CMK (cell line): ENCODE data around the gene RASGRF1.
"Not testable (repeated sequence)": the region's sequence is repeated elsewhere in the genome, so short reads cannot be mapped to it uniquely, and the experiment has no call there.

Experiments
- DNase-seq: peaks from one replicate; pipeline ENCODE4 v3.0.0-alpha.2; 2010; ENCODE audit warnings: low read depth

The RASGRF1 gene

GRCh38 chr15:79006071-79006470 is 84.5 kb downstream of the RASGRF1 start:
- DNase-seq: no peak

GRCh38 chr15:79004336-79004735 is 86.2 kb downstream of the RASGRF1 start:
- no peak for DNase-seq

GRCh38 chr15:79003896-79004295 is 86.7 kb downstream of the RASGRF1 start:
- DNase-seq: no peak

- no peak for DNase-seq
Measured at GRCh38 chr15:79003301-79003700, 87.3 kb downstream of the RASGRF1 start.

GRCh38 chr15:79002581-79002980 is 88.0 kb downstream of the RASGRF1 start:
- no peak for DNase-seq

GRCh38 chr15:78999636-79000035 is 90.9 kb downstream of the RASGRF1 start:
- no peak for DNase-seq

- DNase-seq: no peak
Measured at GRCh38 chr15:78998526-78998925, 92.1 kb downstream of the RASGRF1 start.

- DNase-seq: no peak
Measured at GRCh38 chr15:78997981-78998499, 92.5 kb downstream of the RASGRF1 start.

- no peak for DNase-seq
Measured at GRCh38 chr15:78996894-78997275, 93.7 kb downstream of the RASGRF1 start.

GRCh38 chr15:78995921-78996893 is 94.4 kb downstream of the RASGRF1 start:
- DNase-seq: no peak

GRCh38 chr15:78995161-78995560 is 95.4 kb downstream of the RASGRF1 start:
- DNase-seq: not testable (repeated sequence)

- no peak for DNase-seq
Measured at GRCh38 chr15:78993931-78994530, 96.5 kb downstream of the RASGRF1 start.

- DNase-seq: no peak
Measured at GRCh38 chr15:78993257-78993930, 97.2 kb downstream of the RASGRF1 start.

- DNase-seq: no peak
Measured at GRCh38 chr15:78992416-78993256, 97.9 kb downstream of the RASGRF1 start.

- DNase-seq: no peak
Measured at GRCh38 chr15:78991879-78992278, 98.7 kb downstream of the RASGRF1 start.

GRCh38 chr15:78991476-78991875 is 99.1 kb downstream of the RASGRF1 start:
- DNase-seq: no peak

- no peak for DNase-seq
Measured at GRCh38 chr15:78990278-78990677, 100.3 kb downstream of the RASGRF1 start.

- DNase-seq: no peak
Measured at GRCh38 chr15:78989701-78990240, 100.8 kb downstream of the RASGRF1 start.

GRCh38 chr15:78988361-78988911 is 102.1 kb downstream of the RASGRF1 start:
- DNase-seq: no peak

- no peak for DNase-seq
Measured at GRCh38 chr15:78987556-78988360, 102.8 kb downstream of the RASGRF1 start.
